Endothelial cell of umbilical vein (primary cell): Measurements from ENCODE around the gene TTLL12. TPM values are rescaled to one million over a fixed set of nuclear protein-coding genes. Genes with fewer than 3 reads are reported as not detected.

Experiments used
- BruUV-seq: library from RNA; stranded (reverse); fragments of 400-500 nt; replicated peaks from 2 replicates; lab custom pipeline; 2021; lab: Mats Ljungman, UMichigan
- CTCF ChIA-PET: fragments of 300-600, 350-600 bp; sonication (Branson Sonifier 250); formaldehyde crosslinking; loops from one replicate; lab custom pipeline; 2021; ENCODE audit warnings: antibody characterized with exemption, inconsistent platforms; lab: Charles Lee
- POLR2A ChIA-PET: fragments of 300-600, 350-600 bp; sonication (Branson Sonifier 250); formaldehyde crosslinking; loops from one replicate; lab custom pipeline; 2021; ENCODE audit warnings: antibody characterized with exemption, inconsistent platforms; lab: Charles Lee
- DNase-seq: peaks from one replicate; pipeline ENCODE4 v3.0.0-alpha.2; 2011; ENCODE audit warnings: low read depth, low spot score
- FAIRE-seq: peaks from 2 replicates; lab custom pipeline; 2011; peaks lifted over from hg19 to GRCh38; lab: Jason Lieb, UNC
- H2AFZ ChIP-seq: 2 replicates; pipeline ENCODE4 v1.6.0; 2012; ENCODE audit warnings: low read depth, low read length, control low read depth, inconsistent platforms
- H3K27ac ChIP-seq: 2 replicates; pipeline ENCODE4 v1.5.1; 2011; ENCODE audit warnings: low read depth, mild to moderate bottlenecking, control low read depth, low read length, moderate library complexity; ENCODE audit not compliant: insufficient read depth
- H3K27me3 ChIP-seq, 2 experiments: 2 replicates each; pipeline versions ENCODE4 v1.6.0 to v1.6.1; 2011; ENCODE audit warnings: low read length in 2 of 2, mixed read lengths in 1 of 2; ENCODE audit not compliant: control insufficient read depth in 2 of 2, insufficient read depth in 2 of 2
- H3K36me3 ChIP-seq, 2 experiments: 2 replicates in 1 of 2; 3 replicates in 1 of 2; pipeline ENCODE4 v1.5.1; 2011; ENCODE audit warnings: low read length in 2 of 2, mild to moderate bottlenecking in 1 of 2, moderate library complexity in 1 of 2; ENCODE audit not compliant: control insufficient read depth in 2 of 2, insufficient read depth in 2 of 2; ENCODE audit errors: extremely low read depth in 1 of 2
- H3K4me1 ChIP-seq: 3 replicates; pipeline ENCODE4 v1.5.1; 2011; ENCODE audit warnings: mild to moderate bottlenecking, low read length; ENCODE audit not compliant: control insufficient read depth, insufficient read depth; ENCODE audit errors: extremely low read depth
- H3K4me2 ChIP-seq: 2 replicates; pipeline ENCODE4 v1.6.1; 2011; ENCODE audit warnings: low read length, control low read depth, mixed read lengths; ENCODE audit not compliant: insufficient read depth
- H3K4me3 ChIP-seq, 3 experiments: fragments of 200-600 bp in 1 of 3; sonication (generic), shearing (Covaris generic) in 1 of 3; replicated peaks in 1 of 3; 2 replicates each; pipeline ENCODE4 v1.5.1; 2011 to 2016; ENCODE audit warnings: control low read depth in 3 of 3, low read length in 3 of 3, mild to moderate bottlenecking in 2 of 3, inconsistent platforms in 1 of 3, low read depth in 1 of 3, moderate library complexity in 1 of 3; ENCODE audit not compliant: insufficient read depth in 1 of 3
- H3K79me2 ChIP-seq: 2 replicates; pipeline ENCODE4 v1.6.0; 2012; ENCODE audit warnings: low read length, inconsistent platforms; ENCODE audit not compliant: control insufficient read depth, insufficient read depth
- H3K9ac ChIP-seq: replicated peaks from 2 replicates; pipeline ENCODE3; 2011; ENCODE audit warnings: low read length, control low read depth; ENCODE audit not compliant: insufficient read depth; ENCODE audit errors: extremely low read depth
- H3K9me1 ChIP-seq: replicated peaks from 3 replicates; pipeline ENCODE4 v1.6.0; 2011; ENCODE audit warnings: mild to moderate bottlenecking, low read length; ENCODE audit not compliant: control insufficient read depth, insufficient read depth; ENCODE audit errors: extremely low read depth
- H3K9me3 ChIP-seq: replicated peaks from 2 replicates; pipeline ENCODE4 v1.5.1; 2012; ENCODE audit warnings: low read length, inconsistent platforms; ENCODE audit not compliant: control insufficient read depth, insufficient read depth
- H4K20me1 ChIP-seq: replicated peaks from 2 replicates; pipeline ENCODE3; 2011; ENCODE audit warnings: mild to moderate bottlenecking, low read length; ENCODE audit not compliant: control insufficient read depth, insufficient read depth; ENCODE audit errors: extremely low read depth
- EZH2 ChIP-seq: IDR thresholded peaks from 2 replicates; pipeline ENCODE4 v1.6.1; 2012; ENCODE audit warnings: borderline replicate concordance, low read depth, mild to moderate bottlenecking, moderate library complexity, low read length, inconsistent platforms; ENCODE audit not compliant: severe bottlenecking
- FOS ChIP-seq: IDR thresholded peaks from 2 replicates; pipeline ENCODE4 v1.6.1; 2011; ENCODE audit warnings: mild to moderate bottlenecking, low read length, moderate library complexity, borderline replicate concordance; ENCODE audit not compliant: insufficient read depth
- GATA2 ChIP-seq: IDR thresholded peaks from 2 replicates; pipeline ENCODE4 v1.7.0; 2011; ENCODE audit warnings: low read depth, mild to moderate bottlenecking, moderate library complexity, mixed read lengths, low read length; ENCODE audit not compliant: insufficient read length, insufficient read depth
- JUN ChIP-seq: IDR thresholded peaks from 2 replicates; pipeline ENCODE4 v1.6.1; 2011; ENCODE audit warnings: borderline replicate concordance, low read depth; ENCODE audit not compliant: insufficient read length, insufficient read depth
- MYC ChIP-seq: IDR thresholded peaks from one replicate; pipeline ENCODE4 v1.6.1; 2011; ENCODE audit warnings: mild to moderate bottlenecking, low read depth, low read length
- POLR2A ChIP-seq: IDR thresholded peaks from 2 replicates; pipeline ENCODE4 v1.6.1; 2012; ENCODE audit warnings: low read depth, mild to moderate bottlenecking, control low read depth, low read length
- POLR2AphosphoS5 ChIP-seq: IDR thresholded peaks from 2 replicates; pipeline ENCODE4 v1.6.1; 2012; ENCODE audit warnings: low read depth, mild to moderate bottlenecking, control low read depth, low read length, moderate library complexity; ENCODE audit not compliant: insufficient read depth
- dilution Hi-C: fragments of 300-500 bp; cut with MboI; formaldehyde crosslinking; loops from one replicate; pipeline ENCODE4 v1.15.0; 2019; ENCODE audit warnings: low sequenced_read_pairs; ENCODE audit not compliant: extremely low pct_ligation_motif_present
- intact Hi-C: fragments of 100-400 bp; cut with micrococcal nuclease; formaldehyde crosslinking; loops from one replicate; pipeline ENCODE4 v1.10.0; 2022
- polyA plus RNA-seq, 4 experiments: library from polyadenylated mRNA; depleted of rRNA in 3 of 4; stranded (reverse) in 3 of 4; unstranded in 1 of 4; fragments of >200 nt; gene quantifications; 2 replicates each; pipeline versions ENCODE4 v1.2.1 to v1.2.3, GENCODE V29; 2011 to 2012; ENCODE audit warnings: missing spikeins in 1 of 4
- total RNA-seq: library from RNA; stranded (reverse); gene quantifications from 2 replicates; pipeline ENCODE4 v1.2.3, GENCODE V29; 2021
- TF ChIP-seq, protein P1 (sequence below), 2 donors: IDR thresholded peaks; 1 replicate in 1 of 2; 2 replicates in 1 of 2; pipeline ENCODE4 v1.5.1; 2011; ENCODE audit warnings: low read length in 2 of 2, mild to moderate bottlenecking in 2 of 2, moderate library complexity in 2 of 2, control low read depth in 1 of 2, inconsistent platforms in 1 of 2, low read depth in 1 of 2; ENCODE audit not compliant: insufficient read depth in 1 of 2; ENCODE audit errors: extremely low read depth in 1 of 2
- TF ChIP-seq, protein P2 (sequence below): IDR thresholded peaks from 2 replicates; pipeline ENCODE4 v1.6.1; 2011; ENCODE audit not compliant: insufficient read depth, insufficient read length

Gene TTLL12
- total and polyA plus RNA-seq, 2 donors (not counting 3 experiments of a cell fraction or from before 2014, with no cell fraction given): 26.2 to 36.5 TPM

DNA sequence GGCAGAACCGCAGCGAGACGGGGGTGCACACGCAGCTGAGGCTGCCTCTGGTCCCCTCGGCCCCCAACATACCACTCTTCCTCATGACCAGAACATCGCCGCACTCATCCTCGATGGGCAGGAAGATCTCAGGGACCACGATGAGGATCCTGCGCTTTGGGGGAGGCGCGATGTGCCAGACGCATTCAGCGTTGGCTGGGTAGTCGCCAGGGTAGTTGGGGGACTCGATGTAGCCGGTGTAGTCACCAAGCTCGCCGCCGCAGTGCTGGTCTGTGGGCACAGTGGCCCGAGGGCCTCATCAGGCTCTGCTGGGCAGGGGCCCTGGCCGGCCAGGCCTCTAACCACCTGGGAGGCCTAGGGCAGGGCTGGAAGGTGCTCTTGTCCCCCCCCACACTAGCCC, 23.0 kb upstream of the TTLL12 start:
- intact Hi-C loops: no loop called here
- no TSS peak for BruUV-seq
- CTCF ChIA-PET: interaction anchor here (1.7 kb wide), 1 partner anchor 23 kb away, joined by 4 read pairs; no protein-coding TSS in a partner anchor

More for the DNA sequence above, 23.0 kb upstream of the TTLL12 start:
- H3K27me3 ChIP-seq: no peaks in the 10 kb centered on the region
- dilution Hi-C loops: no loop called here
- H3K4me1 ChIP-seq: no peaks in the 10 kb centered on the region
- H3K36me3 ChIP-seq: no peaks in the 10 kb centered on the region
- no peak overlapping the region for H3K9ac ChIP-seq
- FAIRE-seq (no peak), DNase-seq (no peak)
- no peak overlapping the region for H3K4me3 ChIP-seq
- POLR2A ChIA-PET: no interaction called here
- no peak overlapping the region for H2AFZ ChIP-seq
- H3K79me2 ChIP-seq: no peaks in the 10 kb centered on the region
- TF ChIP-seq POLR2AphosphoS5 (no peak), MYC (no peak), JUN (no peak), GATA2 (no peak), FOS (no peak), POLR2A (no peak), EZH2 (no peak)
- TF ChIP-seq, protein P1, sequence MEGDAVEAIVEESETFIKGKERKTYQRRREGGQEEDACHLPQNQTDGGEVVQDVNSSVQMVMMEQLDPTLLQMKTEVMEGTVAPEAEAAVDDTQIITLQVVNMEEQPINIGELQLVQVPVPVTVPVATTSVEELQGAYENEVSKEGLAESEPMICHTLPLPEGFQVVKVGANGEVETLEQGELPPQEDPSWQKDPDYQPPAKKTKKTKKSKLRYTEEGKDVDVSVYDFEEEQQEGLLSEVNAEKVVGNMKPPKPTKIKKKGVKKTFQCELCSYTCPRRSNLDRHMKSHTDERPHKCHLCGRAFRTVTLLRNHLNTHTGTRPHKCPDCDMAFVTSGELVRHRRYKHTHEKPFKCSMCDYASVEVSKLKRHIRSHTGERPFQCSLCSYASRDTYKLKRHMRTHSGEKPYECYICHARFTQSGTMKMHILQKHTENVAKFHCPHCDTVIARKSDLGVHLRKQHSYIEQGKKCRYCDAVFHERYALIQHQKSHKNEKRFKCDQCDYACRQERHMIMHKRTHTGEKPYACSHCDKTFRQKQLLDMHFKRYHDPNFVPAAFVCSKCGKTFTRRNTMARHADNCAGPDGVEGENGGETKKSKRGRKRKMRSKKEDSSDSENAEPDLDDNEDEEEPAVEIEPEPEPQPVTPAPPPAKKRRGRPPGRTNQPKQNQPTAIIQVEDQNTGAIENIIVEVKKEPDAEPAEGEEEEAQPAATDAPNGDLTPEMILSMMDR (IDR thresholded peaks at IDR 0.05; ENCODE audit: extremely low read depth in 1 of 2, insufficient read depth in 1 of 2, low read depth in 1 of 2, low read length in 2 of 2): no peak
- TF ChIP-seq, protein P2, sequence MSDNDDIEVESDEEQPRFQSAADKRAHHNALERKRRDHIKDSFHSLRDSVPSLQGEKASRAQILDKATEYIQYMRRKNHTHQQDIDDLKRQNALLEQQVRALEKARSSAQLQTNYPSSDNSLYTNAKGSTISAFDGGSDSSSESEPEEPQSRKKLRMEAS: no peak
- no peak overlapping the region for H3K27ac ChIP-seq
- H4K20me1 ChIP-seq: no peaks in the 10 kb centered on the region
- H3K4me2 ChIP-seq: no peak overlapping the region
- no peaks in the 10 kb centered on the region for H3K9me3 ChIP-seq
- H3K9me1 ChIP-seq: no peaks in the 10 kb centered on the region
